ENCODE measurements around the gene GAL3ST2.
"Not testable (repeated sequence)": the region's sequence is repeated elsewhere in the genome, so short reads cannot be mapped to it uniquely, and the experiment has no call there.

Gene GAL3ST2

GRCh38 chr2:241817821-241818215, 41.2 kb downstream of the GAL3ST2 start:
- in situ Hi-C loops (cut with HindIII; ENCODE audit: low sequenced_read_pairs): not testable (repeated sequence)

DNA sequence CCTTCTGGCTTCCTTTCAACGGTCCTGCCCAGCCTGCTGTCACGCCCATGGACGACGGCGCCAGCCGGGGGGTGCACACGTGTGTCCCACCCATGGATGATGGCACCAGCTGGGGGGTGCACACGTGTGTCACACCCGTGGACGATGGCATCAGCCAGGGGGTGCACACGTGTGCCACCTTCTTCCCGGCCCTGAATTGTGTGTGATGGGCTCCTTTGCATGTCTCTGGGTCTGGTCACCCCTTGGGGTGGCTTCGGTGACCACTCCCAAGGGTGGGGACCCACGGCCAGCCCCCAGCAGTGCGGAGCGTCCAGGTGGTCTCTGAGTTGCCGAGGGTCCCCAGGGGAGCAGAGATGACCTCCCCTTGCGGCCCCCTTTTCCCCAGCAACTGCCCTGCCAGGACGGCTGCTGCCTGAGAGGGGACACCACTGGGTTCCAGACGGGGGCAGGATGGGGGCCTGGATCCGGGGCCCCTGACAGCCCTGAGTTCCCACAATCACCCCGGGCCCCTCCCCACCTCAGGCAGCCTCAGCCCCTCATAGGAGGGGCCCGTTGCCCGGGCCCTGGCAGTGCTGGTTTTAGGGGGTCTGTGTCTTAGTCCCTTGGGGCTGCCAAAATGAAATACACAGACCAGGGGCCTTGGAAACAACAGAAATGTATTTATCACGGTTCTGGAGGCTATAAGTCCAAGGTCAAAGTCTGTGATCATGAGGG, 41.8 kb downstream of the GAL3ST2 start:
- in situ Hi-C loops (cut with HindIII; ENCODE audit: low sequenced_read_pairs): no loop called here

DNA sequence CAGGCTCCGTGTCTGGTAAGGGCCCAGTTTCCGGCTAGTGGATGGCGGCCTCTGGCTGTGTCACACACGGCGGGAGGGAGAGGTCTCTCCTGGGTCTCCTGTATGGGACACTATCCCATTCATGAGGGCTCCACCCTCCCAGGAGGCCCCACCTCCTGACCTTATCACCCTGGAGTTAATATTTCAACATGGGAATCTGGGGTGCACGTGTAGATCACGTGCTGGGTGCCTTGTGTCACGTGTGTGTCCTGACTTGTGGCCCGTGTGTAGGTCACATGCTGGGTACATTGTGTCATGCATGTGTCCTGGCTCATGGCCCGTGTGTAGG, 42.3 kb downstream of the GAL3ST2 start:
- in situ Hi-C loops (cut with HindIII; ENCODE audit: low sequenced_read_pairs): no loop called here

- in situ Hi-C loops (cut with HindIII; ENCODE audit: low sequenced_read_pairs): not testable (repeated sequence)
Measured at GRCh38 chr2:241819947-241820624, 43.5 kb downstream of the GAL3ST2 start.

- in situ Hi-C loops (cut with HindIII; ENCODE audit: low sequenced_read_pairs): no loop called here
Measured at GRCh38 chr2:241820625-241821384, 44.2 kb downstream of the GAL3ST2 start.

DNA sequence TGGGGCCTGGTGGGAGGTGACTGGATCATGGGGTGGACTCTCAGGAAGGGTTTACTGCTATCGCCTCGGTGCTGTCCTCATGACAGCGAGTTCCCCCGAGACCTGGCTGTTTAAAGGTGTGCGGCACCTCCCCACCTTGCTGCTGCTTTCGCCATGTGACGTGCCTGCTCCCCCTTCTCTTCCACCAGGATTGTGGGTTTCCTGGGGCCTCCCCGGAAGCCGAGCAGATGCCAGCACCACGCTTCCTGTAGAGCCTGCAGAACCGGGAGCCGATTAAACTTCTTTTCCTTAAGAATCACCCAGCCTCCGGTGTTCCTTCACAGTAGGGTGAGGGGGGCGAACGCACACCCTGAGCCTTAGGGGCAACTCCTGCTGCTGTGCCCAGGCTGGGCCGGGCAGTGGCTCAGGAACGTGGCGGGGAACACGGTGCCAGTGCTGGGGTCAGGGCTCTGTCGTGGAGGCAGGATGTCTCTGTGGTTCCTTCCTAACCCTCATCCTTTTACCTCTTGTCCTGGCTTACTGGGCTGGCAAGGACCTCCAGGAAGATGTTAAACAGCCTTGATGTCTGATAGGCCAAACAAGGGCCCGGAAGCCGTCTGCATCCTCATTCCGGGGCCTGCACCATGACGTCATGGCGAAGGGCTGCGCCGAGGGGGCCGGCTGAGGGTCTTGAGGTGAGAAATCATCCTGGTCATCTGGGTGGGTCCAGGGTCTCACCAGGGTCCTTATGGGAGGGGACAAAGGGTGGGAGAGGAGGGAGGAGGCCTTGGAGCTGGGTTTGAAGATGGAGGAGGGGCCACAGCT, 45.0 kb downstream of the GAL3ST2 start:
- in situ Hi-C loops (cut with HindIII; ENCODE audit: low sequenced_read_pairs): no loop called here

GRCh38 chr2:241822264-241822623, 45.6 kb downstream of the GAL3ST2 start:
- in situ Hi-C loops (cut with HindIII; ENCODE audit: low sequenced_read_pairs): no loop called here

DNA sequence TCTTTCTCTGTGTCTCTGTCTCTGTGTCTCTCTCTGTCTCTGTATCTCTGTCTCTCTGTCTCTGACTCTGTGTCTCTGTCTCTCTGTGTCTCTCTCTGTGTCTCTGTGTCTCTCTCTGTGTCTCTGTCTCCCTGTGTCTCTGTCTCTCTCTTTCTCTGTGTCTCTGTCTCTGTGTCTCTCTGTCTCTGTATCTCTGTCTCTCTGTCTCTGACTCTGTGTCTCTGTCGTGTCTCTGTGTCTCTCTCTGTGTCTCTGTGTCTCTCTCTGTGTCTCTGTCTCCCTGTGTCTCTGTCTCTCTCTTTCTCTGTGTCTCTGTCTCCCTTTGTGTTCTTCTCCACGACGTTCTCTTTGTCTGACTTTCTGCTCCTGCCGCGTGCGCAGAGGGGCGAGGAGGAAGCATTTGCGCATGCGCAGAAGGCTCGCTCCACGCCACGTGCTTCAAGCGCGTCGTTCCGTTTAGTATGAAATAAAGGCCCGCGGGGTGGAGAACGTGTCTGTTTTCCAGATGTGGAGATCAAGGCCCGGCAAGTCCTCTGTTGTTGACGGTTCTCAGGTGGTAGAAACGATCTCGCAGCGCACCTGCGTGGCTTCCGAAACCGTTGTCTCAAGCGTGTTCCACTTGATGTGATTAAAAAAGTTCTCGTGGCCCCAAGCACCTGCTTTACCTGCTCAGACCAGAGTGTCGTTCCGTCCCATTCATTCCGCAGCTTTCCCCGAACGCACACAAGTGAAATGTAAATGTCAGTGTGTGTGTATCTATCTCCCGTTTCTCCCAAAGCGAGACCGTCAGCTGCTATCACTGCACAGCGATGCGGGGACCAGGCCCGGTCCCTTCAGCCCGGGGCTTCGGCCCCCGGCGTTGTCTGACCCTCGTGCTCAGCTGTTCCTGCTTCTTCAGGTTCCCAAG, 47.2 kb downstream of the GAL3ST2 start:
- in situ Hi-C loops (cut with HindIII; ENCODE audit: low sequenced_read_pairs): not testable (repeated sequence)

- in situ Hi-C loops (cut with HindIII; ENCODE audit: low sequenced_read_pairs): no loop called here
Measured at GRCh38 chr2:241827394-241827793, 50.8 kb downstream of the GAL3ST2 start.

DNA sequence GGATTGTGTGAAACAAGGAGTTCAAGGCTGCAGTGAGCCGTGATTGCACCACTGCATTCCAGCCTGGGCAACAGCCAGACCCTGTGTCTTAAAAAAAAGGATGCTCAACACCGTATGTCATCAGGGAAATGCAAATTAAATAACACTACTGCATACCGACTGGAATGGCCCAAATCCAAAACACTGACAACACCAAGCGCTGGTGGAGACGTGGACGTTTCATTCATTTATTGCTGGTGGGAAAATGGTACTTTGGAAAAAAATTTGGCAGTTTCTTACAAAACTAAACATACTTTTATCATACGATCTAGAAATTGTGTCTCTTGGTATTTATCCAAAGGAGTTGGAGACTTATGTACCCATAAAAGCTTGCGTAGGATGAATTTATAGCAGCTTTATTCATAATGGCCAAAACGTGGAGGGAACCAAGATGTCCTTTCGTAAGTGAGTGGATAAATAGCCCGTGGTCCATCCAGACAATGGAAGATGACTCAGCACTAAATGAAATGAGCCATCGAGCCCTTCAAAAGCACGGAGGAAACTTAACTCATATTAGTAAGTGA, 56.6 kb downstream of the GAL3ST2 start:
- in situ Hi-C loops (cut with HindIII; ENCODE audit: low sequenced_read_pairs): no loop called here

DNA sequence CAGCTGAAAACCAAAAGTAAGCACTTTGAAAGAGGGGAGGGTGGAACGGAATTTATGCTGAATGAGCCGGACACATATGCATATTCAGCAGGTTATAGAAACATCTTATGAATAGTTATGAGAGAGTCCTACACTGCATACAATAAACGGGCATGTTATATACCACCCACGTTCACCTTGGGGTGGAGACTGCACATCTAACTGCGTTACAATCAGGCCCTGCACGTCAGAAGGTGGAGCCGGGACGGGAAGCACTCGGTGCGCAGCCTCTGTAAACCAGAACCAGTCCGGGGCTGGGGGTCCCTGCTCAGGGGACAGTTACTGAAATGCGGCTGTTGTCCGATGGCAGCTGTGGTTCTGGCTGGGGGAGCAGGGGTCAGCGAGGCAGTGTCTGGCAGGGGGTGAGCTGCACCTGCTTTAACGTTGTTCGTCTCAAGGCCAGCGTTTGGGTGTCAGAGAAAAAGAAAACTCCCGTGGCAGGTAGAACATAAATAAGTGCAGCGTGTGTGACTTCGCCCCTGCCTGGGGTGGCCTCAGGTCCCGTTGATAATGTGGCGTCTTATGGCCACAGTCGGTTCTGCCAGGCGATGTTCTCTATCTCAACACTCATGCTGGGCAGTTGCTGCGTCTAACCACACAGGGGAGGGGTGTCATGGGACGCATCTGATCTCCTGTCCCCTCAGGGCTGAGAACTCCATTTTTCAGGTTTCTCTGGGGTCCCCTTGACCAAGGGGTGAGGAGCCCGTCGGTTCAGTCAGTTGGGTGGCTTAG, 57.3 kb downstream of the GAL3ST2 start:
- in situ Hi-C loops (cut with HindIII; ENCODE audit: low sequenced_read_pairs): not testable (repeated sequence)

DNA sequence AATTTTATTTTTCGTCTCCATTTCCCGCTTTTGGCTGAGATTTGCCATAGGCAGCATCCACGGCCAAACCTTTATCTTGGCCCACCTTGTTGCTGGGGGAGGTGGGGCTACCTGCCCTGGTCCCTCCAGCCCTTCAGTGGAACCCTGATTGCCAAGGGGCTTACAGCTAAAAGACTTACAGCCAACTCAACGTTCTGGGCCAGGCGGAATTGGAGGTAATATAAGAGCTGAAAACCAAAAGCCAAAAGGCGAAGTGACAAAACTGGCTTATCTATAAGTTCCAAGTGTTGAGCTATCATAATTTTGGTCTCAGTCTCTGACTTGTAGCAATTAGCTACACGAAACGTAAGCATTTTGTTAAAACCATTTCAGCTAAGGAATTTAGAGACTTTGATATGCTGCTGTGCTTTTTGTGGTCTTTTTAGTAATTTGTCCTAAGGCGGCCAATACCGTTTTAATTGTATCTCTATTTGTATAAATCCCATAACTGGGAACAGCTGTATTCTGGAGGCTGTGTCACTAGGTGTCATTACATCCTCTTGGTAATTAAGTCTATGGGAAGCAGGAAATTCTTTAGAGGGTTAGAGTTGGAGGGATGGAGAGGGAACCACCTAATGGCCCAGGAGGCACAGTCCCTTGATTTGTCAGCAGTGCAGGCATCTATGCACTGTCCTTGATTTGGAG, 58.0 kb downstream of the GAL3ST2 start:
- in situ Hi-C loops (cut with HindIII; ENCODE audit: low sequenced_read_pairs): no loop called here

DNA sequence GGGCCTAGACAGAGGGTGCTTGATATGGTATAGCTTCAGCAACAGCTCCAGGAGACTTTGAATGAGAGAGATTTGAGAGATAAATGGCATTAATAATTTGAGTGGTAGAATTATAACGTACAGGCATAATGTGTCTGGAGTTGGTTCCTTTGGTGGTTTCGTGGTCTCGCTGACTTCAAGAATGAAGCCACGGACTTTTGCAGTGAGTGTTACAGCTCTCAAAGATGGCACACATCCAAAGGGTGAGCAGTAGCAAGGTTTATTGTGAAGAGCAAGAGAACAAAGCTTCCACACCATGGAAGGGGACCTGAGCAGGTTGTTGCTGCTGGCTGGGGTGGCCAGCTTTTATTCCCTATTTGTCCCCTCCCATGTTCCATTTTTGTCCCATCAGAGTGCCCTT, 59.0 kb downstream of the GAL3ST2 start:
- in situ Hi-C loops (cut with HindIII; ENCODE audit: low sequenced_read_pairs): no loop called here

GRCh38 chr2:241836292-241836691, 59.7 kb downstream of the GAL3ST2 start:
- in situ Hi-C loops (cut with HindIII; ENCODE audit: low sequenced_read_pairs): no loop called here

GRCh38 chr2:241837197-241837965, 60.8 kb downstream of the GAL3ST2 start:
- in situ Hi-C loops (cut with HindIII; ENCODE audit: low sequenced_read_pairs): no loop called here

- in situ Hi-C loops (cut with HindIII; ENCODE audit: low sequenced_read_pairs): no loop called here
Measured at GRCh38 chr2:241841181-241842066, 64.8 kb downstream of the GAL3ST2 start.

- in situ Hi-C loops (cut with HindIII; ENCODE audit: low sequenced_read_pairs): no loop called here
Measured at GRCh38 chr2:241842067-241842415, 65.4 kb downstream of the GAL3ST2 start.
